ENCODE measurements around the gene ZMYM4. TPM values are rescaled to one million over a fixed set of nuclear protein-coding genes. Genes with fewer than 3 reads are reported as not detected.

ZMYM4 gene
- total RNA-seq, 1 donor from 2014 or later = 46.4 TPM

DNA sequence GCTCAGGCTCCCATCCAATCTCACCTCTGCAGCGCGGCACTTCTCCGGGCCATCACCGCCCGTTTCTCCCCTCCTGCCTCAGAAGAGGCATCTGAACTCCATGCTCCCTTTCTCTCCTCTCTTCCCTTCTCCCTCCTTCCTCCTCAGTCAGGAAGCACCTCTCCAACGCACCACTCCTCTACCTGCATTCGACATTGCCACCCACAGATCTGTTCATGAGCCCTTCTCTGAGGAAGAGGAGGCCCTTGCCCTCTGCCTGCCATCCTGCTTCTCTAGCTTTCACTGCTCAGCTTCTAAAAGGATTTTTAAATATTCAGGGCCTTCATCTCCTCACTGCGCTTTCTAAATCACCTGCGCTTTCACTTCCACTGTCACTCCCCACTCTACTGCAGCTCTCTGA is 168.7 kb downstream of the ZMYM4 start:
- intact Hi-C loops (cut with micrococcal nuclease) = no loop called here
- CTCF ChIA-PET = interaction anchor here (1.8 kb wide), 1 partner anchor 13 kb away, joined by 8 read pairs; no protein-coding TSS in a partner anchor
- TF ChIP-seq, protein P1, sequence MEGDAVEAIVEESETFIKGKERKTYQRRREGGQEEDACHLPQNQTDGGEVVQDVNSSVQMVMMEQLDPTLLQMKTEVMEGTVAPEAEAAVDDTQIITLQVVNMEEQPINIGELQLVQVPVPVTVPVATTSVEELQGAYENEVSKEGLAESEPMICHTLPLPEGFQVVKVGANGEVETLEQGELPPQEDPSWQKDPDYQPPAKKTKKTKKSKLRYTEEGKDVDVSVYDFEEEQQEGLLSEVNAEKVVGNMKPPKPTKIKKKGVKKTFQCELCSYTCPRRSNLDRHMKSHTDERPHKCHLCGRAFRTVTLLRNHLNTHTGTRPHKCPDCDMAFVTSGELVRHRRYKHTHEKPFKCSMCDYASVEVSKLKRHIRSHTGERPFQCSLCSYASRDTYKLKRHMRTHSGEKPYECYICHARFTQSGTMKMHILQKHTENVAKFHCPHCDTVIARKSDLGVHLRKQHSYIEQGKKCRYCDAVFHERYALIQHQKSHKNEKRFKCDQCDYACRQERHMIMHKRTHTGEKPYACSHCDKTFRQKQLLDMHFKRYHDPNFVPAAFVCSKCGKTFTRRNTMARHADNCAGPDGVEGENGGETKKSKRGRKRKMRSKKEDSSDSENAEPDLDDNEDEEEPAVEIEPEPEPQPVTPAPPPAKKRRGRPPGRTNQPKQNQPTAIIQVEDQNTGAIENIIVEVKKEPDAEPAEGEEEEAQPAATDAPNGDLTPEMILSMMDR (IDR thresholded peaks at IDR 0.05) = no peak
- Mint-ChIP-seq H3K27me3 (no peaks in the 10 kb centered on the region), H3K36me3 (ENCODE audit: low read depth) (peaks cover 91% of the 10 kb centered on the region), H3K4me3 (no peak overlapping the region), H3K4me1 (no peaks in the 10 kb centered on the region), H3K27ac (no peak overlapping the region), H3K9me3 (no peaks in the 10 kb centered on the region)
- DNase-seq (no peak), ATAC-seq (ENCODE audit: low read depth) (no peak)
- POLR2A ChIA-PET = no interaction called here

DNA sequence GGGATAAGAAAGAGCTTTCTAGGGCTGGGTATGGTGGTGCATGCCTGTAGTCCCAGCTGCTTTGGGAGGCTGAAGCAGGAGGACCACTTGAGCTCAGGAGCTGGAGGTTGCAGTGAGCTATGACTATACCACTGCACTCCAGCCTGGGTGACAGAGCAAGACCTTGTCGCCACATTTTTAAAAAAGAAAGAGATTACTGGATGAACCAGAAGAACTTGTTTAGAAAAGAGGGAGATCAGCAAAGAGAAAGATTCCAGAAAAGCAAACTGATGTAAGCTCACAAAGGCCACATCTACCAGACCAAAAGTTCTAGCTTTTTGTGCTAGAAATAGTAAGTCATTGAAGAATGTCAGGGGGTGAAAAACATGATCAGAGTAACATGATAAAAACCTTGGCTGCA is 171.1 kb downstream of the ZMYM4 start:
- H3K27ac Mint-ChIP-seq = no peak overlapping the region

DNA sequence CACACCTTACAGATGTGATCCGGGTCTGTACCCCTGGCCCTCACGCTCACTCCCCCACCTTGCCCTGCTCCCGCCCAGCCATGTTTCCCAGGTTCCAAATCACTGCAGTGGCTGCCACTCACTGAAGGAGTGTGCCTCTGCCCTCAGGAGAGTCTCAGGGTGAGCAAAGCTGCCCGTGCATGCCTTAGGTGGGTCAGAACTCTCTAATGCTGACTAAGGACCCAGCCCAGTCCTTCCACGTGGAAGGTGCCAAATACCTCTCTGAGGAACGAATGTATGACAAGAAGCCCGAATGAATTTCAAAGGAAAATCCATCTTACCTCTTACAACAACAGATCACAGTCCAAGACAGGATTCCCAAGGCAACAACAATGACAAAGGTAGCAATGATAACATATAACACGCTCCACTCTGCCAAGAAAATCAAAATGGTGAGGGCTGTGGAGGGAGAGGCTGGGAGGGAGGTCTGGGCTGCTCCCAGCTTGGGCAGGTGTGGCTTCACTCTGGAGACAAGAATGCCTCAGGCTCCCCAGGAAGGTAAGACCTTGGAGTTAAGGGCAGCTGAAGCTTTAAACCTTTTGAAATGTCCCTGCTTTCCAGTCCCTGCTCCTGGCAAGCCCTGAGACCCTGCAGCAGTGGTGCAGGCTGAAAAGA is 173.5 kb downstream of the ZMYM4 start:
- Mint-ChIP-seq H3K4me1 (no peaks in the 10 kb centered on the region), H3K36me3 (ENCODE audit: low read depth) (peaks cover 72% of the 10 kb centered on the region), H3K27me3 (no peaks in the 10 kb centered on the region), H3K4me3 (no peak overlapping the region), H3K9me3 (no peaks in the 10 kb centered on the region), H3K27ac (no peak overlapping the region)
- ChIA-PET CTCF (no interaction called here), POLR2A (no interaction called here)
- no peak for DNase-seq
- no peak for ATAC-seq (ENCODE audit: low read depth)
- TF ChIP-seq, protein P1 (IDR thresholded peaks at IDR 0.05) = no peak
- intact Hi-C loops (cut with micrococcal nuclease) = no loop called here

More for the DNA sequence above, 171.1 kb downstream of the ZMYM4 start:
- no peak overlapping the region for H3K4me3 Mint-ChIP-seq
- H3K9me3 Mint-ChIP-seq = no peaks in the 10 kb centered on the region
- no peak for ATAC-seq (ENCODE audit: low read depth)
- ChIA-PET CTCF (interaction anchor here (1.2 kb wide), 1 partner anchor 11 kb away, joined by 5 read pairs; no protein-coding TSS in a partner anchor), POLR2A (no interaction called here)
- no peaks in the 10 kb centered on the region for H3K4me1 Mint-ChIP-seq
- DNase-seq = no peak
- peaks cover 92% of the 10 kb centered on the region for H3K36me3 Mint-ChIP-seq (ENCODE audit: low read depth)
- TF ChIP-seq, protein P1 (IDR thresholded peaks at IDR 0.05) = no peak
- no peaks in the 10 kb centered on the region for H3K27me3 Mint-ChIP-seq
- intact Hi-C loops (cut with micrococcal nuclease) = no loop called here

DNA sequence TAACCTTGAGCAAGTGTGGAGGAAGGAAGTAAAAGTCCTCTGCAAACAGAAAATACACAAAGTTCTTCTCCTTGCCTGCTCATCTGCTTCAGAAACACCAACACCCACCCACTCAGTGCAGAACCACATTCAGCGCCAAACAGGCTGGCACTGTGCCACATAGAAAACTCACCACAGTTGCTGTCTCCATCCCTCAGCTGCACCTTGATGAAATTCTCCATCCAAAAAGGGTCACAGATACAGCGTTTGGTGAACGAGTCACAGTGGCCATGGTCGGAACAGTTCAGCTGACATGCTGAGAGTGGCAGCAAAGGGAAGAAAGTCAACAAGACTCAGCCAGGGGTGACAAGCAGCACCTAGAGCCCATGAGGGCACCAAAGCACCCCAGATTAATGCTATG is 174.2 kb downstream of the ZMYM4 start:
- intact Hi-C loops (cut with micrococcal nuclease) = no loop called here
- no peak for ATAC-seq (ENCODE audit: low read depth)
- POLR2A ChIA-PET = no interaction called here
- Mint-ChIP-seq H3K9me3 (no peaks in the 10 kb centered on the region), H3K27me3 (no peaks in the 10 kb centered on the region), H3K4me3 (no peak overlapping the region), H3K36me3 (ENCODE audit: low read depth) (peaks cover 65% of the 10 kb centered on the region), H3K4me1 (no peaks in the 10 kb centered on the region), H3K27ac (no peak overlapping the region)
- CTCF ChIA-PET = no interaction called here
- DNase-seq = no peak
- TF ChIP-seq, protein P1 (IDR thresholded peaks at IDR 0.05) = no peak

DNA sequence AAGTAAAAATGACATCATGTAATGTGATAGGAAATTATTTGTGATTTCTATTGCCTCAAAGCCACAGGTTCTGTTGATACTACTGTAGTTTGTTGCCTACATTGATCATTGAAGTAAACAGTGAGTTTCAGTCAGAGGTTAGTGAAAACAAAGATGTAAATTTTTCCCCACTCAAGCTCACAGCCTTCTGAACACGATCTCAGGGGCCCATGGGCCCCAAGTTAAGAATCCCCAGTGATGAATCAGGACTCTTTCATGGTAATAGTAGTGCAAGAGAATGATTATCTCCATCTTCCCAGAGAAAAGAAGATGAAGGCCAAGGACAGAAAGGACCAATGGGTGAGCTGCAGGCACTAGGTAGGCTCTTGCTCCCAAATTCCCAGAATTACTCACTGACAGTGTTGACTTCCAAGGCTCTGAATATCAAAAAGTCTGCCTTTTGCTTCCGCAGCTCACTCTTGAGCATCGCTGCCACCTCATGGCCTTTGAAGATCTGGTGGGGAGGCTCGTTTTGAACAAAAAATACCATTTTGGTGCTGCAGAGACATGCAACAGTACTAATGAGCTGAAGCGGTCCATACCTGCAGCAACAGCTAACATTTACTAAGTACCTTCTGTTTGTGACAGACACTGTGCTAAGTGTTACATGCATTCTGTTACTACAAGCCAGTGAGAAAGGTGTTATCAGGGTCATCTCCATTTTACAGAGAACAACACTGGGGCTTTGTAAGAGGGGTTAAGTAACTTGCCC is 175.4 kb downstream of the ZMYM4 start:
- no peak for DNase-seq
- CTCF ChIA-PET = no interaction called here

More for the DNA sequence above, 175.4 kb downstream of the ZMYM4 start:
- no peaks in the 10 kb centered on the region for H3K27me3 Mint-ChIP-seq
- H3K36me3 Mint-ChIP-seq (ENCODE audit: low read depth) = peaks cover 55% of the 10 kb centered on the region
- POLR2A ChIA-PET = no interaction called here
- intact Hi-C loops (cut with micrococcal nuclease) = no loop called here
- H3K4me3 Mint-ChIP-seq = no peak overlapping the region
- H3K4me1 Mint-ChIP-seq = no peaks in the 10 kb centered on the region
- no peaks in the 10 kb centered on the region for H3K9me3 Mint-ChIP-seq
- H3K27ac Mint-ChIP-seq = no peak overlapping the region
- no peak for ATAC-seq (ENCODE audit: low read depth)
- TF ChIP-seq, protein P1 (IDR thresholded peaks at IDR 0.05) = no peak
